ENCODE results near the gene CGB2. TPM values are rescaled to one million over a fixed set of nuclear protein-coding genes. Genes with fewer than 3 reads are reported as not detected.
A peak's percentile ranks its signal among the peaks of the same experiment; 100 is the strongest.

Gene CGB2
- total RNA-seq, 1 donor from 2014 or later, result 0.52 TPM

DNA sequence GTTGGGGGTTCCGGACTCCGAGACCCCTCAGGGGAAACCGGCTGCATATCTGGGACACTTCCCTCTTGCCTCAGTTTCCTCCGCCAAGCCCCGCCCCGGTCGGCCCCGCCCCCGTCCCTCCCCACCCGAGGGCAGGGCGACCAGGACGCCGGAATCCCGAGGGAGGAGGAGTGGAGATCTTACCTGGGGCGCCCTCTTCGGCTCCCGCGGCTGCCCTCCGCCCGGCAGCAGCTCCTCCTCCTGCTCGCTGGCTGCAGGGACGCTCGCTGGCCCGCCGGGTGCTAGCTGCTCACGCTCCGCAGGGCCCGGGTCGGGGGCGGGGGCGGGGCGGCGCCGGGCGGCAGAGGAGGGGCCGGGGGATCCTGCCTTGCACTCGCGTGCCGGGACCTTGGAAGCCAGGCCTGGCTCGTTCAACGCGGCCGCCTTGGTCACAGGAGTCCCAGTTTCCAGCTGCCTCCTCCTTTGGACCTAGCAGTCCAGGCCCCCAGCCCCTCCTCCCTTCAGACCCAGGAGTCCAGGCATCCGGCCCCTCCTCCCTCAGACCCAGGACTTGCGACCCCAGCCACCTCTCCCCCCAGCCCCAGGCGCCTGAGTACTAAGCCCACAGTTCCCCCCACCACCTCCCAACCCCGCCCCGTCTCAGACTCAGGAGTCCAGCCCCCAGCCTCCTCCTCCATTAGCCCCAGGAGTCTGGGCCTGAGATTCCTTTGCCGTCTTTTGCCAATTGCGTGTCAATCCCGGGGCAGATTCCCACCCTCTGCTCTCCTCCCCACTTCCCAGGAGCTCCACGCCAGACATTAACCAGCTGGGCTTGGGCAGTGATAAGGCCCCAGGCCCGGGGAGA lies 33.3 kb downstream of the CGB2 start, which contains the start of gene NTF4:
Gene NTF4, minus strand, starts transcription at position 51 of the 844 bp plus-strand sequence. CDS start 2,821 bp downstream, outside the sequence.
- Histone ChIP-seq H3K4me3 (ENCODE audit: insufficient read depth, low read depth, low read length) (no peak within 1 kb of the TSS), H3K27me3 (ENCODE audit: insufficient read depth, low read length) (no peaks in the 10 kb centered on the region), H3K36me3 (ENCODE audit: insufficient read depth, low read length) (no peaks in the 10 kb centered on the region), H3K79me2 (ENCODE audit: insufficient read depth, low read length) (peaks cover 19% of the 10 kb centered on the region), H3K9me3 (ENCODE audit: insufficient read depth, low read depth, low read length) (no peaks in the 10 kb centered on the region), H3K4me2 (ENCODE audit: low read length) (peak within 1 kb of the TSS; percentile 80), H3K9ac (ENCODE audit: low read length) (peak within 1 kb of the TSS; percentile 59), H3K4me1 (ENCODE audit: insufficient read depth, low read length) (peaks cover 21% of the 10 kb centered on the region), H2AFZ (ENCODE audit: low read depth, low read length) (peak within 1 kb of the TSS; percentile 34), H4K20me1 (ENCODE audit: insufficient read depth, low read length) (peaks cover 54% of the 10 kb centered on the region), H3K27ac (ENCODE audit: low read depth, low read length) (no peak within 1 kb of the TSS)
- FAIRE-seq (no peak), DNase-seq (ENCODE audit: low read depth) (no peak)
- Mint-ChIP-seq H3K9me3 (ENCODE audit: unreplicated experiment) (peaks cover 9% of the 10 kb centered on the region), H3K27me3 (ENCODE audit: low read depth, unreplicated experiment) (peaks cover 5% of the 10 kb centered on the region), H3K4me1 (ENCODE audit: low read depth, unreplicated experiment) (peaks cover 22% of the 10 kb centered on the region), H3K36me3 (ENCODE audit: low read depth, unreplicated experiment) (peaks cover 15% of the 10 kb centered on the region), H3K4me3 (ENCODE audit: unreplicated experiment) (peak within 1 kb of the TSS; percentile 74), H3K27ac (ENCODE audit: unreplicated experiment) (peak within 1 kb of the TSS; percentile 75)
- TF ChIP-seq CTCF (IDR thresholded peaks at IDR 0.05; ENCODE audit: insufficient read depth, low read depth, low read length), result no peak
- no peak for TF ChIP-seq EZH2 (IDR thresholded peaks at IDR 0.05; ENCODE audit: insufficient read depth, low read length)

- H3K9ac ChIP-seq (ENCODE audit: low read length), result no peak overlapping the region
- H3K27ac ChIP-seq (ENCODE audit: low read depth, low read length), result no peak overlapping the region
- H2AFZ ChIP-seq (ENCODE audit: low read depth, low read length), result no peak overlapping the region
- H3K4me1 Mint-ChIP-seq (ENCODE audit: low read depth, unreplicated experiment), result peaks cover 18% of the 10 kb centered on the region
- no peak overlapping the region for H3K4me3 ChIP-seq (ENCODE audit: insufficient read depth, low read depth, low read length)
- peak overlapping the region; percentile 80 for H3K27ac Mint-ChIP-seq (ENCODE audit: unreplicated experiment)
- H3K27me3 ChIP-seq (ENCODE audit: insufficient read depth, low read length), result no peaks in the 10 kb centered on the region
- peaks cover 21% of the 10 kb centered on the region for H3K4me1 ChIP-seq (ENCODE audit: insufficient read depth, low read length)
- no peak for DNase-seq (ENCODE audit: low read depth)
- peaks cover 8% of the 10 kb centered on the region for H3K9me3 ChIP-seq (ENCODE audit: insufficient read depth, low read depth, low read length)
- no peak overlapping the region for H3K4me2 ChIP-seq (ENCODE audit: low read length)
- peak overlapping the region; percentile 74 for H3K4me3 Mint-ChIP-seq (ENCODE audit: unreplicated experiment)
- H3K27me3 Mint-ChIP-seq (ENCODE audit: low read depth, unreplicated experiment), result peaks cover 8% of the 10 kb centered on the region
- H3K9me3 Mint-ChIP-seq (ENCODE audit: unreplicated experiment), result peaks cover 14% of the 10 kb centered on the region
- peaks cover 18% of the 10 kb centered on the region for H3K36me3 Mint-ChIP-seq (ENCODE audit: low read depth, unreplicated experiment)
- no peaks in the 10 kb centered on the region for H3K36me3 ChIP-seq (ENCODE audit: insufficient read depth, low read length)
- H3K79me2 ChIP-seq (ENCODE audit: insufficient read depth, low read length), result peaks cover 9% of the 10 kb centered on the region
- TF ChIP-seq EZH2 (IDR thresholded peaks at IDR 0.05; ENCODE audit: insufficient read depth, low read length) (no peak), CTCF (IDR thresholded peaks at IDR 0.05; ENCODE audit: insufficient read depth, low read depth, low read length) (no peak)
- FAIRE-seq, result no peak
- H4K20me1 ChIP-seq (ENCODE audit: insufficient read depth, low read length), result peaks cover 44% of the 10 kb centered on the region
Measured at GRCh38 chr19:49065905-49066512, 34.3 kb downstream of the CGB2 start.
